ENCODE data around the gene RCE1.

RCE1 gene

GRCh38 chr11:66856496-66857233 lies 13.4 kb downstream of the RCE1 start, which contains the start of gene LRFN4:
TSS of gene LRFN4 (plus strand) at chr11:66857064. CDS start at chr11:66857745, 681 bp downstream.
- no peak for DNase-seq (ENCODE audit: low read depth, low spot score)

- no peak for DNase-seq (ENCODE audit: low read depth, low spot score)
These were observed 14.1 kb downstream of the RCE1 start for GRCh38 chr11:66857234-66857926.

- DNase-seq (ENCODE audit: low read depth, low spot score), result no peak
These were observed 14.6 kb downstream of the RCE1 start for GRCh38 chr11:66857927-66858185.

- DNase-seq (ENCODE audit: low read depth, low spot score), result no peak
These were observed 15.1 kb downstream of the RCE1 start for GRCh38 chr11:66858186-66858938.

- no peak for DNase-seq (ENCODE audit: low read depth, low spot score)
These were observed 15.9 kb downstream of the RCE1 start for GRCh38 chr11:66858939-66859685.

- no peak for DNase-seq (ENCODE audit: low read depth, low spot score)
These were observed 16.6 kb downstream of the RCE1 start for GRCh38 chr11:66859686-66860448.

- DNase-seq (ENCODE audit: low read depth, low spot score), result no peak
These were observed 17.2 kb downstream of the RCE1 start for GRCh38 chr11:66860449-66860831.

- DNase-seq (ENCODE audit: low read depth, low spot score), result no peak
These were observed 18.0 kb downstream of the RCE1 start for GRCh38 chr11:66861038-66861773.

- no peak for DNase-seq (ENCODE audit: low read depth, low spot score)
These were observed 18.7 kb downstream of the RCE1 start for GRCh38 chr11:66861774-66862558.

GRCh38 chr11:66862559-66863037 lies 19.4 kb downstream of the RCE1 start:
- no peak for DNase-seq (ENCODE audit: low read depth, low spot score)

- no peak for DNase-seq (ENCODE audit: low read depth, low spot score)
These were observed 20.3 kb downstream of the RCE1 start for GRCh38 chr11:66863428-66864125.

GRCh38 chr11:66864172-66864901 lies 21.1 kb downstream of the RCE1 start:
- DNase-seq (ENCODE audit: low read depth, low spot score), result no peak

- no peak for DNase-seq (ENCODE audit: low read depth, low spot score)
These were observed 21.9 kb downstream of the RCE1 start for GRCh38 chr11:66864924-66865697.

- no peak for DNase-seq (ENCODE audit: low read depth, low spot score)
These were observed 22.8 kb downstream of the RCE1 start for GRCh38 chr11:66866007-66866406.

- DNase-seq (ENCODE audit: low read depth, low spot score), result no peak
These were observed 23.3 kb downstream of the RCE1 start for GRCh38 chr11:66866511-66866986.

- no peak for DNase-seq (ENCODE audit: low read depth, low spot score)
These were observed 24.3 kb downstream of the RCE1 start for GRCh38 chr11:66867425-66868040.
